ENCODE data around the gene SPOCK1.

- TF ChIP-seq CTCF (IDR thresholded peaks at IDR 0.05), result no peak
- no peak for TF ChIP-seq TFCP2L1 (CRISPR knock-in tag; IDR thresholded peaks at IDR 0.05)
Observed at GRCh38 chr5:137448868-137449267, 50.3 kb downstream of the SPOCK1 start.
